Hypothalamus (tissue), 51 donors: ENCODE data around the gene KCNAB3.

Source experiments
- DNase-seq, 51 donors: peaks; one replicate each; lab custom pipeline; 2025; lab: John Stamatoyannopoulos, UW

The KCNAB3 gene

DNA sequence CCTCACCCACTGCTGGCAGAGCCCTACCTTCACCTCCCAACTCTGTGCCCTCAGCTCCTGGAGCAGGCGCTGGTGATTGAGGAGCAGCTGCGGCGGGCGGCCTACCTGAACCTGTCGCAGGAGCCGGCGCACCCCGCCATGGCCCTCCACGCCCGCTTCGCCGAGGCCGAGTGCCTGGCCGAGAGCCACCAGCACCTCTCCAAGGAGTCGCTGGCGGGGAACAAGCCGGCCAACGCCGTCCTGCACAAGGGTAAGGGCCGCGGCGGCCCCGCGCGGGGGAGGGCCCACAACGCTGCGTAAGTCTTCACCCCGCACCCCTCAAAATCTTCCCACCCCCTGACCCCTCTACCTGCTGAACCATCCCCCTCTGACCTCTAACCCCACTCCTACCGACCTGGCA, 20.6 kb downstream of the KCNAB3 start:
- DNase-seq, result no peak

DNA sequence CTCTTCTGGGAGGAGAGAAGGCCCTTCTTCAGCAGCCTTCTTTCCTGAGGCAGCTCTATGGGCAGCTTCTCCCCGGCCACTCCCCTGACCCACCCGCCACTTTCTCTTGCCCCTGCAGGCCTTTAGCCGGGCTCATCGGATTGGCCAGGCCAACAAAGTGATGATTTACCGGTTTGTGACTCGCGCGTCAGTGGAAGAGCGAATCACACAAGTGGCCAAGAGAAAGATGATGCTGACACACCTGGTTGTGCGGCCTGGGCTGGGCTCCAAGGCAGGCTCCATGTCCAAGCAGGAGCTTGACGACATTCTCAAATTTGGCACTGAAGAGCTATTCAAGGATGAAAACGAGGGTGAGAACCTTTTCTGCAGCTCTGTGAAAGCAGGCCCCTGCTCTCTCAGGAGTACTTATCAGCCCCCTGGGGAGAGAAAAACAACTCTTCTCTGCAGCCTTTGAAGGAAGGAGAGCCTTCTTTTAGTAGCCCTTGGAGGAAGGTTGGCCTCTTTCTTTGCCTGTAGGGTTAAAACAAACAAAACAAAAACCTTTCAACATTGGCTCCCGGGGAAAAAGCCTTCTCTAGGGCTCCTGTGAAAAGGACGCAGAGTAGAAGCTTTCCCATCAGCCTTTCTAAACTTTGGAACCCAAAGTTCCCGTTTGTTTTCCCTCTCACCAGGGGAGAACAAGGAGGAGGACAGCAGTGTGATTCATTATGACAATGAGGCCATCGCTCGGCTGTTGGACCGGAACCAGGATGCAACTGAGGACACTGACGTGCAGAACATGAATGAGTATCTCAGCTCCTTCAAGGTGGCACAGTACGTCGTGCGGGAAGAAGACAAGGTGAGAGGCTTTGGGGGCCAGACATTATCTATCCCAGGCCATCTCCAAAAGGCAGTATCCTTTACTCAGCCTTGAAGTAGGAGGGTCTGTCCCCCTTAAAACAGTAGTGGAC, 26.2 kb downstream of the KCNAB3 start:
- DNase-seq, result peak in 4 of 51 donors; percentile 3 to 33 (median 22)

DNA sequence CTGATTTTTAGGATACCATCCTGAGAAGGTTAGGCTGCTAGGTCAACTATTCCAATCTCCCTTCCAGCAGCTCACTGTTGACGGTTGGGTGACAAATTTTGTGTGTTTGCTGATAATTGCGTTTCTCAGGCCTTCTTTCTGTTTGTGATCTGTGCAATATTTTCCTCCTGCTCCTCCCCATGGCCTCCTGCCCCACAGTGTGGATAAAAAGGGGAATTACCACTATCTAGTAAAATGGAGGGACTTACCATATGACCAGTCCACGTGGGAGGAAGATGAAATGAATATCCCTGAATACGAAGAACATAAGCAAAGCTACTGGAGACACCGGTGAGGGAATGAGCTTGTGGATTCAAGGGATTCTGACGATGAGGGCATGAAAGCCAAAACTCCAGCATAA, 31.9 kb downstream of the KCNAB3 start:
- peak in 8 of 51 donors; percentile 9 to 69 (median 34) for DNase-seq

GRCh38 chr17:7897090-7897489, 32.6 kb downstream of the KCNAB3 start:
- no peak for DNase-seq

DNA sequence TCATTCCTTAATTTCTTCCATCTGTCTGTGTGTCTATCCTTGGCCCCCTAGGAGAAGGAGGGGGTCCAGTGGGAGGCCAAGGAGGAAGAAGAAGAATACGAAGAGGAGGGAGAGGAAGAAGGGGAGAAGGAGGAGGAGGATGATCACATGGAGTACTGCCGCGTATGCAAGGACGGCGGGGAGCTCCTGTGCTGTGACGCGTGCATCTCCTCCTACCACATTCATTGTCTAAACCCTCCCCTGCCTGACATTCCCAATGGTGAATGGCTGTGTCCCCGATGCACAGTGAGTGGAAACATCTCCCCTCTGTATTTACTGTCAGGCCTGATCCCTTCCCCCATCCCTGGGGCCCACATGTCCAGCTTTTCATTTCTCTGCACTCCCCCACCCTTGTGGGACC, 34.8 kb downstream of the KCNAB3 start:
- DNase-seq, result no peak

DNA sequence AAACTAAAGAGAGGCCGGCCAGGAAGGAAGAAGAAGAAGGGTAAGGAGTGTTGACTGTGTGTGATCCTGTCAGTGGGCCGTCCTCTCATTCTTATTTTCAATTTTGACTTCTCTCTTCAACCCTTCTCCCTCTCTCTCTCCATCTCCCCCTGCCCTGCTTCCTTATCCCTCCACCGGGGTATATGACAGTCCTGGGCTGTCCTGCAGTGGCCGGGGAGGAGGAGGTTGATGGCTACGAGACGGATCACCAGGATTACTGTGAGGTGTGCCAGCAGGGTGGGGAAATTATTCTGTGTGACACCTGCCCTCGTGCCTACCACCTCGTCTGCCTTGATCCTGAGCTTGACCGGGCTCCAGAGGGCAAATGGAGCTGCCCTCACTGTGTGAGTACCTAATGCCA, 35.4 kb downstream of the KCNAB3 start:
- DNase-seq, result no peak

- DNase-seq, result no peak
Observed at GRCh38 chr17:7893187-7893880, 36.3 kb downstream of the KCNAB3 start.

- peak; percentile 38 to 99 (median 95) for DNase-seq
Observed at GRCh38 chr17:7889166-7889955, 40.3 kb downstream of the KCNAB3 start.

GRCh38 chr17:7888184-7888920, 41.3 kb downstream of the KCNAB3 start, which contains the start of gene CHD3:
CHD3 (plus strand) TSS chr17:7888789; CDS start chr17:7889001, 212 bp downstream.
- peak in 2 of 51 donors; percentile 43 to 50 for DNase-seq

GRCh38 chr17:7887482-7888183, 42.0 kb downstream of the KCNAB3 start:
- DNase-seq, result peak in 49 of 51 donors; percentile 28 to 91 (median 83)

DNA sequence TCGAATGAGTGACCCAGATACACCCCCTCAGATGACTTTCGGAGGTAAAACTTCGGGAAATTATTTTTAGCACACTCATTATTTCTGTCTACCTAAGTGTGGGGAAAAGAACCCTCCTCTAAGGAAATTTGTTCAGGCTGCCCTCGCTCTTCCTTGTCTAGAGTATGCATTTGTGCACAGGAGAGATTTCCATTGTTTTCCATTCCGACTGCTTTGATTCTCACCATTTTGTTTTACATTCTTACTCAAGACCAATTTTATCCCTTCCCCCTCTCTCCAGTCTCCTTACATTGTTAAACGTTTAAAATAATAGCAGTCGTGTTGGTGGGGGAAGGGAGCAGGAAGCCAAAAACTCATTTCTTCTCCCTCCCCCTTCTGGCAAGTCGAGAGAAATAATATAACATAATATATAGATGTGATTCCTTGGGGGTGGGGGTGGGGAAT, 42.6 kb downstream of the KCNAB3 start:
- DNase-seq, result no peak

GRCh38 chr17:7886227-7887037, 43.2 kb downstream of the KCNAB3 start:
- DNase-seq, result peak in 7 of 51 donors; percentile 7 to 62 (median 36)

DNA sequence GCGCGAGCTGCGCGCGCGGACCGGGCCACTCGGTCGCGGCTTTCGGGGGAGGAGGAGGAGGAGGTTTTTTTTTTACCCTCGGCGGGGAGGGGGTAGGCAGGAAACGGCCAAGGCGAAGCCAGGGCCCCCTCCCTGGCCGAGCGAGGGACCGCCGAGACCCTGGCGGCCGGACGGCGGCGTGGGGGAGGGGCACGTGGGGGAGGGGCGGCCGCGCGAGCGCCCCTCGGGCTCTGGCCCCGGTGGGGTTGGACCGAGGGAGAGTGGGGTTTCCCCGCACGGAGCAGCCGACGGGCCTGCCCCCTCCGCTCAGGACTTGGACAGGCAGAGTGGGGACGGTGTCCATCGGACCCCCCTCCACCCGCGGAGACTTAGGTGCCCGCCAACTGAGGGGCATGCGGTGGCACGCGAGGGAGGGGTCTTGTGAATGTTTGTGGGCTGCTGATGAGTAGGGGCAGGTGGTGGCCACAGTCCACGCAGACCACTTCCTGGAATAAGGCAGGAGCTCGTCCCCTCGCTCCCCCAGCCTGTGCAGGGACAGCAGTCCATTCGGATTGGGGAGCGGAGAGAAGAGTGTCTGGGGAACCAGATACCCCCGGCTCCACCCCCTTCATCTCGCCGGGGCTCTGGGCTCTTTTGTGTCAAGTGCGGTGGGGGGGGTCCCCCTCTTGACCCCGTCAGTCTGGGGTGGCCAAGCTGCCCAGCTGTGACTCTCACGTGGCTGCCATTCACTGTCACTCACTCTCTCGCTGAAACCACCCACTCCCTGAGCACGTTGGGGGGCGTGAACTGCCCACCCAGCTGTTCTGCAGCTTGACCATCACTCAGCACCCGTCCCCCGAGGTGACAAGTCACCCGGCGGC, 44.1 kb downstream of the KCNAB3 start:
- DNase-seq, result peak in 15 of 51 donors; percentile 18 to 63 (median 37)

DNA sequence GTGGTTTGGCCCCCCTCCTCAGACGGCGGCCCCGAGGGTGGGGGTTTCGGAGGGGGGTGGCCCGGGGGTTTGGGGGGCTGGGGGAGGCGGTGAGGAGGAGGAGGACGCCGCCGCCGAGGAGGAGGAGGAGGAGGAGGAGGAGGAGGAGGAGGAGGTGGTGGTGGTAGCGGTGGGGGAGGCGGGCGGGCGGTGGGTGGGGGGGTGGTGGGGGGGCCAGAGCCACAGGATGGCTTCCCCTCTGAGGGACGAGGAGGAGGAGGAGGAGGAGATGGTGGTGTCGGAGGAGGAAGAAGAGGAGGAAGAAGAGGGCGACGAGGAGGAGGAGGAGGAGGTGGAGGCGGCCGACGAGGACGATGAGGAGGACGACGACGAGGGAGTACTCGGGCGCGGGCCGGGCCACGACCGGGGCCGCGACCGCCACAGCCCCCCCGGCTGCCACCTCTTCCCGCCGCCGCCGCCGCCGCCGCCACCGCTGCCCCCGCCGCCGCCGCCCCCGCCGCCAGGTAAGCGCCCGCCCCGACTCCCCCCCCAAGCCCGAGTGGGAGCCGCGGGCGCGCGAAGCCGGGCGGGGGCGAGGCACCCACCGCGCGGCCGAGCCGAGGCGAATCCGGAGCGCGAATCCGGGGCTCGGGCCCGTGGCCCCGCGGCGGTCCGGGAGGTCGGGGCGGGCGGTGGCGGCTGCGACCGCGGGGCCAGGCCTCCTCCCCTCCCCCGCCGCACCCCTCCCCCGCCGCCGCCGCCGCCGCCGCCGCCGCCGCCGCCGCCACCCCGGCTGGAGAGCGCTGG, 44.9 kb downstream of the KCNAB3 start:
- peak in 1 of 51 donors; percentile 27 for DNase-seq

- peak in 1 of 51 donors; percentile 28 for DNase-seq
Observed at GRCh38 chr17:7883781-7884386, 45.8 kb downstream of the KCNAB3 start.

GRCh38 chr17:7882629-7883028, 47.0 kb downstream of the KCNAB3 start:
- no peak for DNase-seq
